Hepatocyte (in vitro differentiated cells): ENCODE results near the gene CLEC4C. TPM values are rescaled to one million over a fixed set of nuclear protein-coding genes. Genes with fewer than 3 reads are reported as not detected.

Source experiments
- DNase-seq: peaks from one replicate; pipeline ENCODE4 v3.0.0-alpha.2; 2016; ENCODE audit warnings: low spot score
- H2AFZ ChIP-seq: fragments of 200-600 bp; sonication (generic); 2 replicates; pipeline ENCODE4 v1.6.0; 2016; ENCODE audit warnings: antibody characterized with exemption, mild to moderate bottlenecking
- H3K27ac ChIP-seq: fragments of 200-600 bp; sonication (generic); 2 replicates; pipeline ENCODE4 v1.5.1; 2016; ENCODE audit warnings: mild to moderate bottlenecking
- H3K27me3 ChIP-seq: fragments of 200-600 bp; sonication (generic); 2 replicates; pipeline ENCODE4 v1.6.1; 2016
- H3K36me3 ChIP-seq: fragments of 200-600 bp; sonication (generic); replicated peaks from 2 replicates; pipeline ENCODE4 v1.5.1; 2016; ENCODE audit warnings: low read depth; ENCODE audit not compliant: insufficient read depth
- H3K4me1 ChIP-seq: fragments of 200-600 bp; sonication (generic); 2 replicates; pipeline ENCODE4 v1.5.1; 2016; ENCODE audit warnings: mild to moderate bottlenecking, moderate library complexity; ENCODE audit not compliant: insufficient read depth
- H3K4me2 ChIP-seq: fragments of 200-600 bp; sonication (generic); 2 replicates; pipeline ENCODE4 v1.6.0; 2016
- H3K4me3 ChIP-seq: fragments of 200-600 bp; sonication (generic); 2 replicates; pipeline ENCODE4 v1.5.1; 2016; ENCODE audit warnings: mild to moderate bottlenecking
- H3K79me2 ChIP-seq: fragments of 200-600 bp; sonication (generic); 2 replicates; pipeline ENCODE4 v1.6.0; 2017; ENCODE audit warnings: mild to moderate bottlenecking
- H3K9me2 ChIP-seq: fragments of 200-600 bp; sonication (generic); replicated peaks from 2 replicates; pipeline ENCODE4 v1.6.0; 2017; ENCODE audit warnings: mild to moderate bottlenecking; ENCODE audit not compliant: insufficient read depth
- H3K9me3 ChIP-seq: fragments of 200-600 bp; sonication (generic); 2 replicates; pipeline ENCODE4 v1.5.1; 2016; ENCODE audit warnings: low read depth, mild to moderate bottlenecking
- H4K20me1 ChIP-seq: fragments of 200-600 bp; sonication (generic); 2 replicates; pipeline ENCODE4 v1.6.0; 2016; ENCODE audit warnings: mild to moderate bottlenecking; ENCODE audit not compliant: insufficient read depth, poor library complexity, severe bottlenecking
- EZH2 ChIP-seq: fragments of 200-600 bp; sonication (generic); IDR thresholded peaks from 2 replicates; pipeline ENCODE4 v1.6.1; 2016; ENCODE audit warnings: antibody characterized with exemption, mild to moderate bottlenecking, borderline replicate concordance
- EZH2phosphoT487 ChIP-seq: fragments of 200-600 bp; sonication (generic); IDR thresholded peaks from one replicate; pipeline ENCODE4 v1.6.1; 2018; ENCODE audit warnings: antibody characterized with exemption, mild to moderate bottlenecking, low read depth, moderate library complexity; ENCODE audit not compliant: unreplicated experiment, severe bottlenecking
- WGBS: methylation state at CpG from one replicate; pipeline ENCODE4 v1.1.6; 2016; ENCODE audit warnings: low lambda C conversion rate; ENCODE audit errors: missing lambda C conversion rate; 5-methylcytosine and 5-hydroxymethylcytosine counted together
- polyA plus RNA-seq: library from polyadenylated mRNA; unstranded; fragments of >200 nt; fragmentation: Nextera tagmentation; extraction: Ambion mirVana; gene quantifications from 2 replicates; pipeline ENCODE4 v1.2.1, GENCODE V29; 2016
- total RNA-seq: library from RNA; depleted of rRNA; stranded (reverse); fragments of >200 nt; gene quantifications from 2 replicates; pipeline ENCODE4 v1.2.3, GENCODE V29; 2014
- TF ChIP-seq, protein P1 (sequence below): fragments of 200-600 bp; sonication (generic); IDR thresholded peaks from 2 replicates; pipeline ENCODE4 v1.5.1; 2016; ENCODE audit warnings: antibody characterized with exemption, mild to moderate bottlenecking; ENCODE audit not compliant: poor library complexity

The CLEC4C gene
- total and polyA plus RNA-seq, 2 experiments from 2014 or later = not detected

DNA sequence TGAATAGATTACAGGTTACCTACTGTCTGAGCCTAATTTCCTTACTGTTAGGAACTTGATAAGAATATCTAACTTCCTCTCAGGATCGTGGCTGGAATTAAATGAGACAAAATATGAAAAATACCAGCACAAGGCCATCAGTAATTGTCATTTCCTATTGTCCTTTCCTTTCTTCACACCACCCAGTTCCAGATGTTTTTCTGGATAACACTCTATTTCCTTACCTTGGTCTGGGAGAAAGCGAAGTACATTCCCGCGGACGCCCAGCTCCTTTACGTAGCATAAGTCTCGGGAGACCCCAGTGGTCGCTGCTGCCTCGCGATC is 52.0 kb downstream of the CLEC4C start:
- Histone ChIP-seq H3K9me3 (no peaks in the 10 kb centered on the region), H3K4me1 (no peaks in the 10 kb centered on the region), H4K20me1 (no peaks in the 10 kb centered on the region), H2AFZ (no peak overlapping the region), H3K79me2 (no peaks in the 10 kb centered on the region), H3K4me3 (no peak overlapping the region), H3K9me2 (no peaks in the 10 kb centered on the region), H3K27me3 (no peaks in the 10 kb centered on the region), H3K36me3 (no peaks in the 10 kb centered on the region), H3K4me2 (peak overlapping the region; percentile 46), H3K27ac (no peak overlapping the region)
- no peak for DNase-seq
- WGBS = 47% methylated on average over 10 of the region's 10 CpGs
- no peak for TF ChIP-seq EZH2phosphoT487
- no peak for TF ChIP-seq EZH2
- TF ChIP-seq, protein P1, sequence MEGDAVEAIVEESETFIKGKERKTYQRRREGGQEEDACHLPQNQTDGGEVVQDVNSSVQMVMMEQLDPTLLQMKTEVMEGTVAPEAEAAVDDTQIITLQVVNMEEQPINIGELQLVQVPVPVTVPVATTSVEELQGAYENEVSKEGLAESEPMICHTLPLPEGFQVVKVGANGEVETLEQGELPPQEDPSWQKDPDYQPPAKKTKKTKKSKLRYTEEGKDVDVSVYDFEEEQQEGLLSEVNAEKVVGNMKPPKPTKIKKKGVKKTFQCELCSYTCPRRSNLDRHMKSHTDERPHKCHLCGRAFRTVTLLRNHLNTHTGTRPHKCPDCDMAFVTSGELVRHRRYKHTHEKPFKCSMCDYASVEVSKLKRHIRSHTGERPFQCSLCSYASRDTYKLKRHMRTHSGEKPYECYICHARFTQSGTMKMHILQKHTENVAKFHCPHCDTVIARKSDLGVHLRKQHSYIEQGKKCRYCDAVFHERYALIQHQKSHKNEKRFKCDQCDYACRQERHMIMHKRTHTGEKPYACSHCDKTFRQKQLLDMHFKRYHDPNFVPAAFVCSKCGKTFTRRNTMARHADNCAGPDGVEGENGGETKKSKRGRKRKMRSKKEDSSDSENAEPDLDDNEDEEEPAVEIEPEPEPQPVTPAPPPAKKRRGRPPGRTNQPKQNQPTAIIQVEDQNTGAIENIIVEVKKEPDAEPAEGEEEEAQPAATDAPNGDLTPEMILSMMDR = no peak

DNA sequence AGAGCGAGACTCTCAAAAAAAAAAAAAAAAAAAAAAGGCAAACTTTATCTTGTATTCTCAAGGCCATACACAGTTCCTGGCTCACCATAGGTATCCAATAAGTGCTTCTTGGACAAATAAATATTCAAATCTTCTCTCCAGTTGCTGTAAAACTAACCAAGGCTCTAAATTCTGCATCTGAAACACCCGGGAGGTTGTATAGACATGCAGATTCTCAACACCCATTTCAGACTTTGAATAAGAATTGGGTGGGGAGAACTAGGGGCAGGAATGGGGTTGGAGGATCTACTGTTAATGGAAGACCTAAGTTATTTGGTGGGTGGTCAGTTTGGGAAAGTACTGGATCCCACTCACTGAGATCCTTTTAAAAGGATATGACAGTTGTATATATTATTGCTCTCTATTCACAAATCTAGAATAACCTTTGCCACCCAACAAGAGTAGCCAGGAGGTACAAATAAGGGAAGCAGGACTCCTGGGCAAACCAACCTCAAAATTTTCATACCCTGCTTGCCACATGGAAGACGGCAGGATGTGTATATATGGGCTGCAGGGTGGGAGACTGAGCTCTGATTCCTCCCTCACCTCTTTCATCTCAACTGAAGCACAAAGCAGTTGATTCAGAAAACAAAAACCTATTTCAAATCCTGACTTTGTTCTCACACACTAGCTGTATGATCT is 52.5 kb downstream of the CLEC4C start:
- no peaks in the 10 kb centered on the region for H3K9me2 ChIP-seq
- no peak overlapping the region for H3K4me3 ChIP-seq
- WGBS = 62% methylated on average over 3 of the region's 3 CpGs
- no peak overlapping the region for H2AFZ ChIP-seq
- H3K4me2 ChIP-seq = no peak overlapping the region
- H3K27ac ChIP-seq = no peak overlapping the region
- H3K9me3 ChIP-seq = no peaks in the 10 kb centered on the region
- H3K4me1 ChIP-seq = no peaks in the 10 kb centered on the region
- H3K27me3 ChIP-seq = no peaks in the 10 kb centered on the region
- H3K79me2 ChIP-seq = no peaks in the 10 kb centered on the region
- DNase-seq = no peak
- no peaks in the 10 kb centered on the region for H4K20me1 ChIP-seq
- TF ChIP-seq EZH2phosphoT487 = no peak
- TF ChIP-seq, protein P1 = no peak
- no peak for TF ChIP-seq EZH2
- H3K36me3 ChIP-seq = no peaks in the 10 kb centered on the region

- no peaks in the 10 kb centered on the region for H3K36me3 ChIP-seq
- 83% methylated on average over 6 of the region's 6 CpGs for WGBS
- H4K20me1 ChIP-seq = no peaks in the 10 kb centered on the region
- no peaks in the 10 kb centered on the region for H3K9me2 ChIP-seq
- H3K27me3 ChIP-seq = no peaks in the 10 kb centered on the region
- H3K4me1 ChIP-seq = no peaks in the 10 kb centered on the region
- no peaks in the 10 kb centered on the region for H3K79me2 ChIP-seq
- no peak overlapping the region for H2AFZ ChIP-seq
- no peak for DNase-seq
- no peak overlapping the region for H3K4me2 ChIP-seq
- no peaks in the 10 kb centered on the region for H3K9me3 ChIP-seq
- H3K4me3 ChIP-seq = no peak overlapping the region
- H3K27ac ChIP-seq = no peak overlapping the region
- TF ChIP-seq, protein P1 = no peak
- TF ChIP-seq EZH2phosphoT487 (no peak), EZH2 (no peak)
Observed at GRCh38 chr12:7693793-7694192, 53.4 kb downstream of the CLEC4C start.

DNA sequence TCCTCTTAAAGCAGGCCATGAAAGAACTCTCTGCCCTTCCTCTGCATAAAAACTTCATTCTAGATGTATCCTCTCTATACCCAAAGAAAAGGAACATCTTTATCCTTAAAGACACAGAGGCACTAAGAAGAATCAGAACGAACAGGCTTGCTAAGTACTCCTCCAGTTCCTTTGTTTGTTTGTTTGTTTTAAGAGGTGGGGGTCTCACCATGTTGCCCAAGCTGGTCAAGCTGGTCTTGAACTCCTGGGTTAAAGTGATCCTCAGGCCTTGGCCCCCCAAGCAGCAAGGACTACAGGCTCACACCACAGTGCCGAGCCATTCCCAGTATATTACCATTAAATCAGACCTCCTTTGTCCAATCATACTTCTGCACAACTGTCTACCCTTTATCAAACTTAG is 65.6 kb downstream of the CLEC4C start:
- no peaks in the 10 kb centered on the region for H3K36me3 ChIP-seq
- H3K4me1 ChIP-seq = no peaks in the 10 kb centered on the region
- H2AFZ ChIP-seq = no peak overlapping the region
- TF ChIP-seq EZH2 (no peak), EZH2phosphoT487 (no peak)
- TF ChIP-seq, protein P1 = no peak
- H4K20me1 ChIP-seq = no peaks in the 10 kb centered on the region
- H3K4me2 ChIP-seq = no peak overlapping the region
- no peaks in the 10 kb centered on the region for H3K9me2 ChIP-seq
- H3K27ac ChIP-seq = no peak overlapping the region
- H3K9me3 ChIP-seq = no peaks in the 10 kb centered on the region
- H3K79me2 ChIP-seq = no peaks in the 10 kb centered on the region
- no peaks in the 10 kb centered on the region for H3K27me3 ChIP-seq
- 58% methylated on average over 2 of the region's 2 CpGs for WGBS
- H3K4me3 ChIP-seq = no peak overlapping the region
- DNase-seq = no peak
